Common myeloid progenitor, CD34-positive (primary cell): ENCODE measurements around the gene KLHL30.

Source experiments
- CTCF ChIA-PET: fragments of 350-600 bp; sonication (Branson Sonifier 250); formaldehyde crosslinking; loops from one replicate; lab custom pipeline; 2021; ENCODE audit warnings: antibody characterized with exemption; lab: Charles Lee
- POLR2A ChIA-PET: fragments of 350-600 bp; sonication (Branson Sonifier 250); formaldehyde crosslinking; loops from one replicate; lab custom pipeline; 2021; ENCODE audit warnings: antibody characterized with exemption; lab: Charles Lee
- DNase-seq, 3 donors: peaks; one replicate each; pipeline versions ENCODE4 v3.0.0 to v3.0.0-alpha.2; 2013
- H3K27ac ChIP-seq, 2 experiments: 1 replicate in 1 of 2; 2 replicates in 1 of 2; pipeline ENCODE4 v1.7.0; 2013; ENCODE audit warnings: inconsistent platforms in 2 of 2, low read length in 2 of 2, mild to moderate bottlenecking in 2 of 2, low read depth in 1 of 2, moderate library complexity in 1 of 2; ENCODE audit not compliant: severe bottlenecking in 2 of 2, insufficient read depth in 1 of 2, poor library complexity in 1 of 2
- H3K27me3 ChIP-seq, 5 experiments: replicated peaks in 2 of 5; 1 replicate in 3 of 5; 2 replicates in 2 of 5; pipeline versions ENCODE4 v1.6.1 to v1.7.0; 2013; ENCODE audit warnings: low read length in 4 of 5, mild to moderate bottlenecking in 2 of 5, moderate library complexity in 2 of 5, inconsistent platforms in 1 of 5; ENCODE audit not compliant: insufficient read depth in 5 of 5, control insufficient read depth in 4 of 5
- H3K36me3 ChIP-seq, 4 experiments: 1 replicate in 2 of 4; 2 replicates in 2 of 4; pipeline versions ENCODE4 v1.6.1 to v1.7.0; 2013; ENCODE audit warnings: low read length in 3 of 4, control low read depth in 1 of 4, mild to moderate bottlenecking in 1 of 4; ENCODE audit not compliant: control insufficient read depth in 4 of 4, insufficient read depth in 4 of 4
- H3K4me1 ChIP-seq, 4 experiments: 1 replicate in 3 of 4; 2 replicates in 1 of 4; pipeline versions ENCODE4 v1.6.1 to v1.7.1; 2013; ENCODE audit warnings: low read length in 3 of 4, mild to moderate bottlenecking in 3 of 4, control low read depth in 1 of 4, inconsistent platforms in 1 of 4, moderate library complexity in 1 of 4; ENCODE audit not compliant: control insufficient read depth in 4 of 4, insufficient read depth in 4 of 4; ENCODE audit errors: control extremely low read depth in 1 of 4
- H3K4me3 ChIP-seq, 7 experiments: 1 replicate in 4 of 7; 2 replicates in 3 of 7; pipeline versions ENCODE4 v1.5.1 to v1.7.0; 2013; ENCODE audit warnings: mild to moderate bottlenecking in 7 of 7, low read length in 6 of 7, moderate library complexity in 6 of 7, inconsistent platforms in 2 of 7, low read depth in 2 of 7, control low read depth in 1 of 7; ENCODE audit not compliant: insufficient read depth in 4 of 7, control insufficient read depth in 1 of 7; ENCODE audit errors: extremely low read depth in 1 of 7
- H3K9me3 ChIP-seq, 5 experiments: 1 replicate in 4 of 5; 2 replicates in 1 of 5; pipeline versions ENCODE4 v1.6.1 to v1.7.1; 2013; ENCODE audit warnings: low read length in 4 of 5, mild to moderate bottlenecking in 2 of 5, inconsistent platforms in 1 of 5, low read depth in 1 of 5, moderate library complexity in 1 of 5; ENCODE audit not compliant: control insufficient read depth in 4 of 5, insufficient read depth in 2 of 5; ENCODE audit errors: control extremely low read depth in 1 of 5
- WGBS: methylation state at CpG from one replicate; pipeline ENCODE4 v1.1.5; 2013; ENCODE audit not compliant: insufficient coverage; 5-methylcytosine and 5-hydroxymethylcytosine counted together

Gene KLHL30

DNA sequence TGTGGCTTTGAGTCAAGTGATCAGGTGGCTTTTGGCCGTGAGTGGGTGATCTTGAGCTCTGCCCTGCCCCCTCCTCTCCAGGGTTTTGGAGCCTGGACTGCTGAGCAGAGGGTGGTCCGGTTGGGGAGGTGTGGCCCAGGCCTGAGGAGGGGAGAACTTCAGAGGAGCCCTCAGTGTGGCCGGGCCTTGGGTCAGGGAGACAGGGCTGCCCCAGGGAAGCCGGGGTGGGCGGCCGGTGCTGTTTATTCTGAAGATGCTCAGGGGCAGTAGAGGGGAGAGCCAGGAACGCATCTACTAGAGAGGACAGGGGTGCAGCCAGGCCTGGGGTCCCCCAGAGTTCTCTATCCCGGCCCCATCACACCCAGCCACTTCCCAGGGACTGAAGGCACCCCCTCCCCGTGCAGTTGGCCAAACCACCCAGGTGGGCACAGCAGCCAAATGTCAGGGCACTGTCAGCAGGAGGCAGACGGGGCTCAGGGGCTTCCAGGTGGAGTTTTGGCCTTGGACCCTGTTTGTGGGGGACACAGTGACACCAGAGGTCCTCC, 21.3 kb downstream of the KLHL30 start:
- WGBS: 40% methylated on average over 8 of the region's 10 CpGs
- Histone ChIP-seq H3K27me3 (peaks cover 0 to 62% (median 21%) of the 10 kb centered on the region in 5 experiments), H3K27ac (no peak overlapping the region), H3K4me1 (peaks cover 2 to 26% (median 24%) of the 10 kb centered on the region in 4 experiments), H3K9me3 (no peaks in the 10 kb centered on the region), H3K4me3 (peak overlapping the region in 4 of 7 experiments; percentile 22 to 59 (median 50)), H3K36me3 (no peaks in the 10 kb centered on the region)
- DNase-seq: no peak
- ChIA-PET CTCF (interaction anchor here (0.8 to 4.3 kb wide), 4 partner anchors 15 to 181 kb away, joined by 3 to 16 read pairs (median 4); no protein-coding TSS in a partner anchor), POLR2A (interaction anchor here (1.0 kb wide), 1 partner anchor 99 kb away, joined by 4 read pairs; no protein-coding TSS in a partner anchor)

- no peak overlapping the region for H3K27ac ChIP-seq
- peak in 2 of 3 donors; percentile 36 to 48 for DNase-seq
- peak overlapping the region in 3 of 7 experiments; percentile 22 to 59 (median 26) for H3K4me3 ChIP-seq
- no peaks in the 10 kb centered on the region for H3K9me3 ChIP-seq
- H3K36me3 ChIP-seq: no peaks in the 10 kb centered on the region
- H3K27me3 ChIP-seq: peaks cover 0 to 69% (median 21%) of the 10 kb centered on the region in 5 experiments
- CTCF ChIA-PET: interaction anchor here (0.8 to 4.3 kb wide), 6 partner anchors 14 to 182 kb away, joined by 3 to 16 read pairs (median 4); no protein-coding TSS in a partner anchor
- POLR2A ChIA-PET: interaction anchor here (1.0 kb wide), 1 partner anchor 98 kb away, joined by 4 read pairs; no protein-coding TSS in a partner anchor
- peaks cover 2 to 26% (median 24%) of the 10 kb centered on the region in 4 experiments for H3K4me1 ChIP-seq
- 57% methylated on average over 17 of the region's 23 CpGs for WGBS
Measured at GRCh38 chr2:238160206-238161129, 22.0 kb downstream of the KLHL30 start.

GRCh38 chr2:238161291-238162051, 23.0 kb downstream of the KLHL30 start:
- no peak overlapping the region for H3K4me3 ChIP-seq

DNA sequence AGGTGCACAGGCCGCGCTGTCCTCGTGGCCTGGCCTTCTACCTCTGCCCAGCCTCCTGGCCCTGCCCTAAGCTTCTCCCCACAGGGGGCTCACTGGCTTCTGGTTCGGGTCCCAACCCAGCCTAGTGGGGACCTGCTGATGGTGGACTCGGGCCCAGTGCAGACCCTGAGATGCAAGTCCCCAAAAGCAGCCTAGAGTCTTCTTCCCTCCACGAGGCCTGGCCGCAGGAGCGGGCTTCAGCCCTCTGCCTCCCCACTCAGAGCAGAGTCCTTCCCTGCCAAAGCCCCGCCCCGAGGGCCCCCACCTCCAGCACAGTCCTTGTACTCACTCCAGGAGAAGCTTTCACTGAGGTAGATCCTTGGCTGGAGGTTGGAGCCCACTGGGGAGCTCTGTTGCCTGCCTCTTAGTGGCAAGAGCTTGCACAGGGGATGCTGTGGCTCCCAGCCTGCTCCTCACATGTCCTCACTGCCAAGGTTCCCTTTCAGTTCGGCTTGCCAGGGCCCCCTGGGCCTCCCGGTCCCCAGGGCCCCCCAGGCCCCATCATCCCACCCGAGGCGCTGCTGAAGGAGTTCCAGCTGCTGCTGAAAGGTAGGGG, 23.9 kb downstream of the KLHL30 start:
- Histone ChIP-seq H3K4me3 (no peak overlapping the region), H3K27ac (no peak overlapping the region), H3K27me3 (peaks cover 0 to 73% (median 21%) of the 10 kb centered on the region in 5 experiments), H3K9me3 (no peaks in the 10 kb centered on the region), H3K36me3 (no peaks in the 10 kb centered on the region), H3K4me1 (peaks cover 2 to 26% (median 24%) of the 10 kb centered on the region in 4 experiments)
- WGBS: 95% methylated on average over 13 of the region's 14 CpGs
- ChIA-PET POLR2A (no interaction called here), CTCF (interaction anchor here (4.3 kb wide), 1 partner anchor 101 kb away, joined by 16 read pairs; no protein-coding TSS in a partner anchor)
- DNase-seq: no peak

More at GRCh38 chr2:238161291-238162051, 23.0 kb downstream of the KLHL30 start:
- Histone ChIP-seq H3K9me3 (no peaks in the 10 kb centered on the region), H3K27me3 (peaks cover 0 to 73% (median 21%) of the 10 kb centered on the region in 5 experiments), H3K27ac (no peak overlapping the region), H3K4me1 (peaks cover 2 to 26% (median 24%) of the 10 kb centered on the region in 4 experiments), H3K36me3 (no peaks in the 10 kb centered on the region)
- CTCF ChIA-PET: interaction anchor here (0.9 to 4.3 kb wide), 3 partner anchors 93 to 102 kb away, joined by 4 to 16 read pairs (median 4); no protein-coding TSS in a partner anchor
- DNase-seq: no peak
- POLR2A ChIA-PET: no interaction called here
- WGBS: 98% methylated on average over 14 of the region's 21 CpGs

DNA sequence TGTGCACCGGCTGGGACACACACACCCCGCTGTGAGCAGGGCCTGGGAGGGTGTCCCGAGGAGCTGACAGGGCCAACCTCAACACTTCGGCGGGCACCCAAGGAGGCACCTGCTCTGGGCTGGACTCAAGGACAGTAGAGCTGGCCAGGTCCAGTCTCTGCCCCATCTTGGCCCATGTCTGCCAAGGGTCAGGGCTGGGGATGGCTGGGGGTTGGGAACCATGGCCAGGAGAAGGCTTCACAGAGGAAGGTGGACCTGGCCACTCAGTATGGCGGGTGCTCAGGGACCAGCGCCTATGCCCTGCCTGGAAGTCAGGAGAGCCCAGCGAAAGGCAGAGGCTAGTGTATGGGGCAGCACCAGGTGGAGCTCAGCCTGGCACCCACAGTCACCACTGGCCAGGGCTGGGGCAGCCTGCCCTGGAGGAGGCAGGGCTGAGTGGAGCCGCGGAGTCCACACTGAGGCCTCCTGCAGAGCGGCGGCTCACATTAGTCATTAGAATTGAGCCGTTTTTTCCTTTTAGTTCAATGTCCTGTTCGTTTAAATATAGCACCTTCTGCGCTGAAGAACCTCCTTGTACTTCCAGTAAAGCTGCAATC, 24.5 kb downstream of the KLHL30 start:
- 58% methylated on average over 13 of the region's 15 CpGs for WGBS
- POLR2A ChIA-PET: no interaction called here

More for the DNA sequence above, 24.5 kb downstream of the KLHL30 start:
- no peak for DNase-seq
- Histone ChIP-seq H3K36me3 (peaks cover 0 to 4% (median 3%) of the 10 kb centered on the region in 4 experiments), H3K9me3 (no peaks in the 10 kb centered on the region), H3K27me3 (peaks cover 0 to 73% (median 21%) of the 10 kb centered on the region in 5 experiments), H3K4me3 (peak overlapping the region in 3 of 7 experiments; percentile 50 to 54 (median 52)), H3K4me1 (peaks cover 2 to 26% (median 24%) of the 10 kb centered on the region in 4 experiments), H3K27ac (no peak overlapping the region)
- CTCF ChIA-PET: interaction anchor here (4.3 kb wide), 1 partner anchor 101 kb away, joined by 16 read pairs; no protein-coding TSS in a partner anchor
